ENCODE results near the gene ASCL5.
A peak's percentile ranks its signal among the peaks of the same experiment; 100 is the strongest.

Gene ASCL5

GRCh38 chr1:201154389-201155165 is 27.6 kb upstream of the ASCL5 start, which contains the start of gene TMEM9:
TSS of gene TMEM9 (minus strand) at chr1:201154474. CDS start at chr1:201153923, 551 bp downstream.
- peak; percentile 96 for ATAC-seq (ENCODE audit: insufficient read depth, low read depth)
- Histone ChIP-seq H3K27me3 (ENCODE audit: insufficient read depth, low read length, poor library complexity) (peaks cover 4% of the 10 kb centered on the region), H3K4me1 (ENCODE audit: insufficient read depth, low read length) (peaks cover 22% of the 10 kb centered on the region), H3K79me2 (ENCODE audit: insufficient read depth, low read length) (peaks cover 7% of the 10 kb centered on the region), H3K9ac (ENCODE audit: low read depth, low read length) (peak within 1 kb of the TSS; percentile 72), H3K4me3 (ENCODE audit: low read depth in 1 of 2, low read length in 2 of 2) (peak within 1 kb of the TSS; percentile 48 to 84; a peak in 3 of 4 replicates), H4K20me1 (ENCODE audit: insufficient read depth, low read length) (no peaks in the 10 kb centered on the region), H2AFZ (ENCODE audit: low read depth, low read length) (peak within 1 kb of the TSS; percentile 93), H3K9me3 (ENCODE audit: insufficient read depth, low read length, severe bottlenecking) (no peaks in the 10 kb centered on the region), H3K27ac (ENCODE audit: low read length) (peak within 1 kb of the TSS; percentile 68), H3K4me2 (ENCODE audit: insufficient read depth, low read length) (peak within 1 kb of the TSS; percentile 84), H3K36me3 (ENCODE audit: insufficient read depth, low read length) (peaks cover 27% of the 10 kb centered on the region)
- no peak for TF ChIP-seq CTCF (IDR thresholded peaks at IDR 0.05; ENCODE audit: borderline replicate concordance, extremely low read depth, low read length, poor library complexity, severe bottlenecking)
- no peak for TF ChIP-seq EZH2 (IDR thresholded peaks at IDR 0.05; ENCODE audit: borderline replicate concordance, low read depth, low read length, severe bottlenecking)
- peak; percentile 97 for DNase-seq

GRCh38 chr1:201153474-201154388 is 26.7 kb upstream of the ASCL5 start:
- peak; percentile 84 for ATAC-seq (ENCODE audit: insufficient read depth, low read depth)

GRCh38 chr1:201149400-201149799 is 22.4 kb upstream of the ASCL5 start:
- no peak overlapping the region for H3K9ac ChIP-seq (ENCODE audit: low read depth, low read length)

More at GRCh38 chr1:201153474-201154388, 26.7 kb upstream of the ASCL5 start:
- H3K27me3 ChIP-seq (ENCODE audit: insufficient read depth, low read length, poor library complexity): peaks cover 4% of the 10 kb centered on the region
- peak overlapping the region; percentile 86 for H2AFZ ChIP-seq (ENCODE audit: low read depth, low read length)
- DNase-seq: no peak
- peak overlapping the region; percentile 68 for H3K27ac ChIP-seq (ENCODE audit: low read length)
- H3K9ac ChIP-seq (ENCODE audit: low read depth, low read length): peak overlapping the region; percentile 72
- TF ChIP-seq CTCF (IDR thresholded peaks at IDR 0.05; ENCODE audit: borderline replicate concordance, extremely low read depth, low read length, poor library complexity, severe bottlenecking): no peak
- no peak for TF ChIP-seq EZH2 (IDR thresholded peaks at IDR 0.05; ENCODE audit: borderline replicate concordance, low read depth, low read length, severe bottlenecking)
- H3K79me2 ChIP-seq (ENCODE audit: insufficient read depth, low read length): peaks cover 7% of the 10 kb centered on the region
- H3K4me1 ChIP-seq (ENCODE audit: insufficient read depth, low read length): peaks cover 22% of the 10 kb centered on the region
- peaks cover 35% of the 10 kb centered on the region for H3K36me3 ChIP-seq (ENCODE audit: insufficient read depth, low read length)
- peaks cover 3% of the 10 kb centered on the region for H4K20me1 ChIP-seq (ENCODE audit: insufficient read depth, low read length)
- H3K4me3 ChIP-seq (ENCODE audit: low read depth in 1 of 2, low read length in 2 of 2): peak overlapping the region; percentile 48 to 84; a peak in 3 of 4 replicates
- no peaks in the 10 kb centered on the region for H3K9me3 ChIP-seq (ENCODE audit: insufficient read depth, low read length, severe bottlenecking)
- H3K4me2 ChIP-seq (ENCODE audit: insufficient read depth, low read length): peak overlapping the region; percentile 84

More at GRCh38 chr1:201149400-201149799, 22.4 kb upstream of the ASCL5 start:
- H3K79me2 ChIP-seq (ENCODE audit: insufficient read depth, low read length): peaks cover 7% of the 10 kb centered on the region
- DNase-seq: peak; percentile 10
- H3K4me1 ChIP-seq (ENCODE audit: insufficient read depth, low read length): peaks cover 16% of the 10 kb centered on the region
- H3K36me3 ChIP-seq (ENCODE audit: insufficient read depth, low read length): peaks cover 74% of the 10 kb centered on the region
- TF ChIP-seq EZH2 (IDR thresholded peaks at IDR 0.05; ENCODE audit: borderline replicate concordance, low read depth, low read length, severe bottlenecking): no peak
- peak; percentile 52 for TF ChIP-seq CTCF (IDR thresholded peaks at IDR 0.05; ENCODE audit: borderline replicate concordance, extremely low read depth, low read length, poor library complexity, severe bottlenecking)
- no peak overlapping the region for H3K4me2 ChIP-seq (ENCODE audit: insufficient read depth, low read length)
- no peak overlapping the region for H3K27ac ChIP-seq (ENCODE audit: low read length)
- H4K20me1 ChIP-seq (ENCODE audit: insufficient read depth, low read length): peaks cover 11% of the 10 kb centered on the region
- no peaks in the 10 kb centered on the region for H3K27me3 ChIP-seq (ENCODE audit: insufficient read depth, low read length, poor library complexity)
- no peaks in the 10 kb centered on the region for H3K9me3 ChIP-seq (ENCODE audit: insufficient read depth, low read length, severe bottlenecking)
- H2AFZ ChIP-seq (ENCODE audit: low read depth, low read length): no peak overlapping the region
- no peak overlapping the region for H3K4me3 ChIP-seq (ENCODE audit: low read depth in 1 of 2, low read length in 2 of 2)
- ATAC-seq (ENCODE audit: insufficient read depth, low read depth): no peak

Data from DND-41 (cell line).